B cell (primary cell): ENCODE data around the gene JADE2. TPM values are rescaled to one million over a fixed set of nuclear protein-coding genes. Genes with fewer than 3 reads are reported as not detected.

Source experiments
- ATAC-seq: fragments of 200-7000 bp; cut with Tn5 transposase; one replicate; pipeline ENCODE4 v1.10.0; 2021; ENCODE audit warnings: low read depth, mild to moderate bottlenecking, moderate number of reproducible peaks, moderate library complexity
- CTCF ChIA-PET: fragments of 350-600 bp; sonication (Branson Sonifier 250); formaldehyde crosslinking; loops from one replicate; lab custom pipeline; 2021; ENCODE audit warnings: antibody characterized with exemption, inconsistent platforms; lab: Charles Lee
- POLR2A ChIA-PET: fragments of 350-600 bp; sonication (Branson Sonifier 250); formaldehyde crosslinking; loops from one replicate; lab custom pipeline; 2021; ENCODE audit warnings: antibody characterized with exemption; lab: Charles Lee
- DNase-seq: peaks from one replicate; pipeline ENCODE4 v3.0.0; 2013
- H2AFZ ChIP-seq: 2 replicates; pipeline ENCODE4 v1.6.1; 2012; ENCODE audit warnings: mild to moderate bottlenecking, low read depth, low read length; ENCODE audit not compliant: insufficient read depth, poor library complexity, severe bottlenecking
- H3K27ac ChIP-seq, 2 donors: 1 replicate in 1 of 2; 2 replicates in 1 of 2; pipeline ENCODE4 v1.5.1; 2012 to 2013; ENCODE audit warnings: low read length in 2 of 2, mild to moderate bottlenecking in 2 of 2, moderate library complexity in 1 of 2
- H3K27me3 ChIP-seq, 4 experiments: fragments of 200-600 bp in 1 of 4; sonication (generic) in 1 of 4; replicated peaks in 1 of 4; 1 replicate in 2 of 4; 2 replicates in 2 of 4; pipeline versions ENCODE4 v1.6.1 to v1.7.0; 2013 to 2016; ENCODE audit warnings: low read length in 3 of 4, mild to moderate bottlenecking in 2 of 4, mixed read lengths in 1 of 4, moderate library complexity in 1 of 4; ENCODE audit not compliant: insufficient read depth in 4 of 4, control insufficient read depth in 3 of 4; ENCODE audit errors: control extremely low read depth in 1 of 4
- H3K36me3 ChIP-seq, 2 experiments: replicated peaks in 1 of 2; 1 replicate in 1 of 2; 2 replicates in 1 of 2; pipeline versions ENCODE4 v1.6.1 to v1.7.1; 2013; ENCODE audit warnings: low read length in 1 of 2; ENCODE audit not compliant: insufficient read depth in 2 of 2, control insufficient read depth in 1 of 2; ENCODE audit errors: control extremely low read depth in 1 of 2, extremely low read depth in 1 of 2
- H3K4me1 ChIP-seq, 2 donors: fragments of 200-600 bp in 1 of 2; sonication (generic) in 1 of 2; 1 replicate in 1 of 2; 2 replicates in 1 of 2; pipeline versions ENCODE4 v1.5.1 to v1.6.1; 2013 to 2017; ENCODE audit warnings: low read length in 2 of 2; ENCODE audit not compliant: control insufficient read depth in 2 of 2, insufficient read depth in 2 of 2
- H3K4me2 ChIP-seq: replicated peaks from 2 replicates; pipeline ENCODE3; 2012; ENCODE audit warnings: mild to moderate bottlenecking, low read depth, low read length; ENCODE audit not compliant: poor library complexity, severe bottlenecking
- H3K4me3 ChIP-seq, 5 experiments: fragments of 200-600 bp in 1 of 5; sonication (generic) in 1 of 5; 1 replicate in 3 of 5; 2 replicates in 2 of 5; pipeline versions ENCODE4 v1.5.1 to v1.7.0; 2011 to 2016; ENCODE audit warnings: low read length in 4 of 5, mild to moderate bottlenecking in 4 of 5, low read depth in 2 of 5, control low read depth in 1 of 5, moderate library complexity in 1 of 5; ENCODE audit not compliant: insufficient read depth in 1 of 5; ENCODE audit errors: control extremely low read depth in 1 of 5, extremely low read depth in 1 of 5
- H3K79me2 ChIP-seq: fragments of 200-600 bp; sonication (generic); one replicate; pipeline ENCODE4 v1.6.0; 2016; ENCODE audit warnings: low read length; ENCODE audit not compliant: control insufficient read depth, insufficient read depth
- H3K9ac ChIP-seq: fragments of 200-600 bp; sonication (generic); 2 replicates; pipeline ENCODE4 v1.6.1; 2017; ENCODE audit warnings: mild to moderate bottlenecking, low read length, moderate library complexity
- H3K9me3 ChIP-seq, 3 donors: one replicate each; pipeline versions ENCODE4 v1.6.1 to v1.7.1; 2013; ENCODE audit warnings: low read length in 2 of 3; ENCODE audit not compliant: control insufficient read depth in 2 of 3, insufficient read depth in 1 of 3; ENCODE audit errors: control extremely low read depth in 1 of 3
- H4K20me1 ChIP-seq: 2 replicates; pipeline ENCODE4 v1.6.0; 2012; ENCODE audit warnings: mild to moderate bottlenecking, low read length; ENCODE audit not compliant: insufficient read depth, control insufficient read depth, poor library complexity, severe bottlenecking
- H3K27ac Mint-ChIP-seq: one replicate; pipeline ENCODE4 v1.8.0; 2021; ENCODE audit warnings: mixed read lengths
- H3K27me3 Mint-ChIP-seq: one replicate; pipeline ENCODE4 v1.8.0; 2021; ENCODE audit warnings: mixed read lengths
- H3K4me1 Mint-ChIP-seq: one replicate; pipeline ENCODE4 v1.8.0; 2021; ENCODE audit warnings: mixed read lengths
- H3K4me3 Mint-ChIP-seq: one replicate; pipeline ENCODE4 v1.8.0; 2021; ENCODE audit warnings: mixed read lengths
- H3K9me3 Mint-ChIP-seq: one replicate; pipeline ENCODE4 v1.8.0; 2022; ENCODE audit warnings: mixed read lengths; ENCODE audit not compliant: insufficient read depth
- EZH2 ChIP-seq: IDR thresholded peaks from 2 replicates; pipeline ENCODE4 v1.6.1; 2012; ENCODE audit warnings: borderline replicate concordance, low read depth, mild to moderate bottlenecking, moderate library complexity, low read length; ENCODE audit not compliant: insufficient read depth, poor library complexity, severe bottlenecking
- WGBS: methylation state at CpG from one replicate; pipeline ENCODE4 v1.1.5; 2013; ENCODE audit warnings: missing lambda C conversion rate; ENCODE audit not compliant: insufficient coverage; 5-methylcytosine and 5-hydroxymethylcytosine counted together
- intact Hi-C: fragments of 100-400 bp; cut with micrococcal nuclease; formaldehyde crosslinking; loops from one replicate; pipeline ENCODE4 v1.10.0; 2022
- polyA plus RNA-seq: library from polyadenylated mRNA; depleted of rRNA; stranded (reverse); fragments of >200 nt; gene quantifications from 2 replicates; pipeline ENCODE4 v1.2.3, GENCODE V29; 2012
- total RNA-seq, 2 donors: library from RNA; stranded (reverse); fragments of 120-200 nt in 1 of 2; gene quantifications; 1 replicate in 1 of 2; 2 replicates in 1 of 2; pipeline versions ENCODE4 v1.2.3 to v1.2.4, GENCODE V29; 2013 to 2022
- TF ChIP-seq, protein P1 (sequence below): fragments of 200-600 bp; IDR thresholded peaks from one replicate; pipeline ENCODE4 v1.8.0; 2022; ENCODE audit warnings: antibody characterized with exemption, mild to moderate bottlenecking

The JADE2 gene
- total and polyA plus RNA-seq, 2 donors (not counting 1 experiment from before 2014, with no cell fraction given): 80.5 to 247 TPM

DNA sequence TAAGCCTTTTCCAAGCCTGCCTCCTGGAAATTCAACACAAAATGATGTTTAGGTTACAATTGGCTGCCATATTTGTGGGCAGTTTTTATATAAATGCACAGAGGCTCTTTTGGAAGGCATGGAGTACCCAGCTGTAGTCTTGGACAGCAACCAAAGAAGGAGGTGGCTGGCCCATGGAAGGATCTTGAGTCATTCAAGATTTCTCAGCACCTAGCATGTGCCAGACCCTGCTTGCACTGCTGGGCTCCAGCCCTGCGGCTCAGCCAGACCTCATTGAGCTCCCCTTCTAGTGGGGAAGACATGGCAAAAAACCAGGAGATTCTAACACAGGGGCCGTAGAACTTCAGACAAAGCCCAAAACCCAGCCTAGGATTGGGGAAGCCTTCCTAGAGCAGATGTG lies 22.1 kb downstream of the JADE2 start:
- Histone ChIP-seq H3K79me2 (peaks cover 75% of the 10 kb centered on the region), H2AFZ (no peak overlapping the region), H3K36me3 (peaks cover 0 to 57% of the 10 kb centered on the region in 2 experiments), H3K4me2 (peak overlapping the region; percentile 24), H3K4me3 (no peak overlapping the region), H3K27me3 (no peaks in the 10 kb centered on the region), H3K27ac (peak overlapping the region in 1 of 2 donors; percentile 80), H3K9ac (no peak overlapping the region), H3K9me3 (no peaks in the 10 kb centered on the region), H3K4me1 (peaks cover 76 to 92% of the 10 kb centered on the region in 2 donors), H4K20me1 (peaks cover 39% of the 10 kb centered on the region)
- H3K27ac Mint-ChIP-seq: peak overlapping the region; percentile 90
- no peak for DNase-seq
- ChIA-PET POLR2A (no interaction called here), CTCF (interaction anchor here (0.7 to 1.8 kb wide), 5 partner anchors 8 to 102 kb away, joined by 3 to 8 read pairs (median 3); no protein-coding TSS in a partner anchor)
- no peak for TF ChIP-seq EZH2
- TF ChIP-seq, protein P1, sequence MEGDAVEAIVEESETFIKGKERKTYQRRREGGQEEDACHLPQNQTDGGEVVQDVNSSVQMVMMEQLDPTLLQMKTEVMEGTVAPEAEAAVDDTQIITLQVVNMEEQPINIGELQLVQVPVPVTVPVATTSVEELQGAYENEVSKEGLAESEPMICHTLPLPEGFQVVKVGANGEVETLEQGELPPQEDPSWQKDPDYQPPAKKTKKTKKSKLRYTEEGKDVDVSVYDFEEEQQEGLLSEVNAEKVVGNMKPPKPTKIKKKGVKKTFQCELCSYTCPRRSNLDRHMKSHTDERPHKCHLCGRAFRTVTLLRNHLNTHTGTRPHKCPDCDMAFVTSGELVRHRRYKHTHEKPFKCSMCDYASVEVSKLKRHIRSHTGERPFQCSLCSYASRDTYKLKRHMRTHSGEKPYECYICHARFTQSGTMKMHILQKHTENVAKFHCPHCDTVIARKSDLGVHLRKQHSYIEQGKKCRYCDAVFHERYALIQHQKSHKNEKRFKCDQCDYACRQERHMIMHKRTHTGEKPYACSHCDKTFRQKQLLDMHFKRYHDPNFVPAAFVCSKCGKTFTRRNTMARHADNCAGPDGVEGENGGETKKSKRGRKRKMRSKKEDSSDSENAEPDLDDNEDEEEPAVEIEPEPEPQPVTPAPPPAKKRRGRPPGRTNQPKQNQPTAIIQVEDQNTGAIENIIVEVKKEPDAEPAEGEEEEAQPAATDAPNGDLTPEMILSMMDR: no peak
- no peaks in the 10 kb centered on the region for H3K9me3 Mint-ChIP-seq
- no peak for ATAC-seq
- WGBS: 100% methylated on average over 1 of the region's 2 CpGs
- intact Hi-C loops: no loop called here
- H3K4me1 Mint-ChIP-seq: peaks cover 81% of the 10 kb centered on the region
- H3K27me3 Mint-ChIP-seq: no peaks in the 10 kb centered on the region
- H3K4me3 Mint-ChIP-seq: peak overlapping the region; percentile 65

DNA sequence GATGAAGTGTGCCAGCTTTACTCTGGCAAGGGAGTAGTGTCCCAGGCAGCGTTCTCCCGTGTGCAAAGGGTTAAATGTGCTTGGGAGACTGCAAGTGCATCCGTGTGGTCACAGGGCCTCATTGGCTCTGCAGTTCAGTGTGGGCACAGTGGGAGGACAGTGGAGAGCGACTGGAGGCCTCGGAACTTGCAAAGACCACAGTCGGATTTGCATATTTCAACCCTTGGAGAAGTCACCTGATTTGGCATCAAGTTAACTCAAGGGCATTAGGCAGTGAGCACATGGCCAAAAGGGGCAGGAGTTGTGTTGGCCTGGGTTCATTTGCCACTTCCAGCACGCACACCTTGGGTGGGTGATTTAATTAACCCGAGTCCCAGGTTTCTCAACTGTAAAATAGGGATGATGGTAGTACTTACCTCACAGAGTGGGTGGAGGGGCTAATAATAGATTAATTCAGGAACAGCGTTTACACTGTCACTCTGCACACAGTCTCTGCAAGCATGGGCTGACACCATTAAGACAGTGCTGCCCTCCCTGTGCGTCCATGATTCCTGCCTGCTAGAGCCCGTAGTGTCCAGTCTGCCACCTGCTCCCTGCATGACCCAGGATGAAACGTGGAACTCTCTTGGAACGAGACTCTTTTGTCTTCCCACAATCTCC lies 22.7 kb downstream of the JADE2 start:
- Histone ChIP-seq H3K4me1 (peaks cover 70 to 92% of the 10 kb centered on the region in 2 donors), H3K79me2 (peaks cover 74% of the 10 kb centered on the region), H3K9ac (no peak overlapping the region), H3K9me3 (no peaks in the 10 kb centered on the region), H4K20me1 (peaks cover 39% of the 10 kb centered on the region), H3K27ac (peak overlapping the region in 1 of 2 donors; percentile 80), H3K4me2 (peak overlapping the region; percentile 24), H3K4me3 (no peak overlapping the region), H3K27me3 (no peaks in the 10 kb centered on the region), H2AFZ (no peak overlapping the region), H3K36me3 (peaks cover 0 to 60% of the 10 kb centered on the region in 2 experiments)
- ChIA-PET POLR2A (no interaction called here), CTCF (no interaction called here)
- Mint-ChIP-seq H3K27me3 (no peaks in the 10 kb centered on the region), H3K27ac (peak overlapping the region; percentile 90), H3K9me3 (no peaks in the 10 kb centered on the region), H3K4me1 (peaks cover 86% of the 10 kb centered on the region), H3K4me3 (peak overlapping the region; percentile 65)
- 87% methylated on average over 10 of the region's 13 CpGs for WGBS
- TF ChIP-seq, protein P1: no peak
- no peak for TF ChIP-seq EZH2
- ATAC-seq (no peak), DNase-seq (peak; percentile 31)
- intact Hi-C loops: no loop called here
